KMS-11 (cell line): Measurements from ENCODE around the gene ATXN10.

Experiments
- H2AFZ ChIP-seq: fragments of 200-600 bp; sonication (generic); 2 replicates; pipeline ENCODE4 v1.6.1; 2016; ENCODE audit warnings: antibody characterized with exemption, mixed run types, low read depth
- H3K27ac ChIP-seq: fragments of 200-600 bp; sonication (generic); 2 replicates; pipeline ENCODE4 v1.6.1; 2016; ENCODE audit warnings: mild to moderate bottlenecking, mixed run types
- H3K27me3 ChIP-seq: fragments of 200-600 bp; sonication (generic); 2 replicates; pipeline ENCODE4 v1.6.1; 2017; ENCODE audit warnings: mild to moderate bottlenecking, low read depth, mixed run types, moderate library complexity; ENCODE audit not compliant: insufficient read depth
- H3K36me3 ChIP-seq: fragments of 200-600 bp; sonication (generic); 2 replicates; pipeline ENCODE4 v1.6.1; 2017; ENCODE audit warnings: mild to moderate bottlenecking, mixed run types; ENCODE audit not compliant: insufficient read depth
- H3K4me1 ChIP-seq: fragments of 200-600 bp; sonication (generic); 2 replicates; pipeline ENCODE4 v1.6.1; 2016; ENCODE audit warnings: mild to moderate bottlenecking, low read depth, mixed run types; ENCODE audit not compliant: poor library complexity, severe bottlenecking
- H3K4me2 ChIP-seq: fragments of 200-600 bp; sonication (generic); 2 replicates; pipeline ENCODE4 v1.7.0; 2016; ENCODE audit warnings: mild to moderate bottlenecking, mixed run types
- H3K4me3 ChIP-seq: fragments of 200-600 bp; sonication (generic); IDR thresholded peaks from 2 replicates; pipeline ENCODE4 v1.6.1; 2017; ENCODE audit warnings: low read depth, low read length, mixed read lengths; ENCODE audit not compliant: insufficient read depth
- H3K79me2 ChIP-seq: fragments of 200-600 bp; sonication (generic); 2 replicates; pipeline ENCODE4 v1.6.1; 2016; ENCODE audit warnings: low read depth, mixed run types; ENCODE audit not compliant: insufficient read depth
- H3K9ac ChIP-seq: fragments of 200-600 bp; sonication (generic); 2 replicates; pipeline ENCODE4 v1.6.1; 2016; ENCODE audit warnings: mild to moderate bottlenecking, mixed run types
- H4K20me1 ChIP-seq: fragments of 200-600 bp; sonication (generic); 2 replicates; pipeline ENCODE4 v1.6.1; 2016; ENCODE audit warnings: mild to moderate bottlenecking, mixed run types; ENCODE audit not compliant: insufficient read depth
- CTCF ChIP-seq: fragments of 200-600 bp; sonication (generic); conservative IDR thresholded peaks from 2 replicates; pipeline ENCODE4 v1.6.1; 2017; ENCODE audit warnings: low read depth, mild to moderate bottlenecking, antibody characterized with exemption, low read length, moderate library complexity, mixed read lengths

ATXN10 gene

GRCh38 chr22:45690008-45690407, 18.4 kb downstream of the ATXN10 start:
- H3K27me3 ChIP-seq, result no peaks in the 10 kb centered on the region
- H2AFZ ChIP-seq, result no peak overlapping the region
- H3K4me3 ChIP-seq, result no peak overlapping the region
- H3K4me1 ChIP-seq, result no peaks in the 10 kb centered on the region
- H3K4me2 ChIP-seq, result no peak overlapping the region
- H3K79me2 ChIP-seq, result peaks cover 37% of the 10 kb centered on the region; the same call in 1 of the 2 replicates
- H3K9ac ChIP-seq, result no peak overlapping the region
- no peaks in the 10 kb centered on the region for H4K20me1 ChIP-seq
- H3K36me3 ChIP-seq, result no peaks in the 10 kb centered on the region
- no peak for TF ChIP-seq CTCF
- H3K27ac ChIP-seq, result no peak overlapping the region

GRCh38 chr22:45692549-45692948, 20.9 kb downstream of the ATXN10 start:
- H3K9ac ChIP-seq, result no peak overlapping the region
- H3K4me3 ChIP-seq, result no peak overlapping the region
- H4K20me1 ChIP-seq, result no peaks in the 10 kb centered on the region
- H3K4me1 ChIP-seq, result no peaks in the 10 kb centered on the region
- no peaks in the 10 kb centered on the region for H3K27me3 ChIP-seq
- H3K36me3 ChIP-seq, result no peaks in the 10 kb centered on the region
- TF ChIP-seq CTCF, result no peak
- H3K4me2 ChIP-seq, result no peak overlapping the region
- no peak overlapping the region for H3K27ac ChIP-seq
- H3K79me2 ChIP-seq, result peaks cover 15% of the 10 kb centered on the region; the same call in 1 of the 2 replicates
- H2AFZ ChIP-seq, result no peak overlapping the region

- Histone ChIP-seq H3K4me2 (no peak overlapping the region), H3K27me3 (no peaks in the 10 kb centered on the region), H2AFZ (no peak overlapping the region), H3K36me3 (no peaks in the 10 kb centered on the region), H3K4me3 (no peak overlapping the region), H3K79me2 (peaks cover 10% of the 10 kb centered on the region; the same call in 1 of the 2 replicates), H3K4me1 (no peaks in the 10 kb centered on the region), H3K9ac (no peak overlapping the region), H4K20me1 (no peaks in the 10 kb centered on the region), H3K27ac (no peak overlapping the region)
- TF ChIP-seq CTCF, result no peak
Measured at GRCh38 chr22:45693835-45694234, 22.2 kb downstream of the ATXN10 start.

- no peaks in the 10 kb centered on the region for H3K27me3 ChIP-seq
- H3K79me2 ChIP-seq, result no peaks in the 10 kb centered on the region
- TF ChIP-seq CTCF, result no peak
- H3K36me3 ChIP-seq, result no peaks in the 10 kb centered on the region
- no peak overlapping the region for H3K4me3 ChIP-seq
- H3K9ac ChIP-seq, result no peak overlapping the region
- no peaks in the 10 kb centered on the region for H3K4me1 ChIP-seq
- no peak overlapping the region for H3K27ac ChIP-seq
- H4K20me1 ChIP-seq, result no peaks in the 10 kb centered on the region
- no peak overlapping the region for H2AFZ ChIP-seq
- no peak overlapping the region for H3K4me2 ChIP-seq
Measured at GRCh38 chr22:45696227-45696626, 24.6 kb downstream of the ATXN10 start.
